DMS153 treated with DMSO at 0.1 percent for 48 hours (cell line): ENCODE measurements around the gene JOSD1.

Experiments used
- DNase-seq: peaks from one replicate; lab custom pipeline; 2025; ENCODE audit not compliant: unreplicated experiment; lab: John Stamatoyannopoulos, UW

JOSD1 gene

DNA sequence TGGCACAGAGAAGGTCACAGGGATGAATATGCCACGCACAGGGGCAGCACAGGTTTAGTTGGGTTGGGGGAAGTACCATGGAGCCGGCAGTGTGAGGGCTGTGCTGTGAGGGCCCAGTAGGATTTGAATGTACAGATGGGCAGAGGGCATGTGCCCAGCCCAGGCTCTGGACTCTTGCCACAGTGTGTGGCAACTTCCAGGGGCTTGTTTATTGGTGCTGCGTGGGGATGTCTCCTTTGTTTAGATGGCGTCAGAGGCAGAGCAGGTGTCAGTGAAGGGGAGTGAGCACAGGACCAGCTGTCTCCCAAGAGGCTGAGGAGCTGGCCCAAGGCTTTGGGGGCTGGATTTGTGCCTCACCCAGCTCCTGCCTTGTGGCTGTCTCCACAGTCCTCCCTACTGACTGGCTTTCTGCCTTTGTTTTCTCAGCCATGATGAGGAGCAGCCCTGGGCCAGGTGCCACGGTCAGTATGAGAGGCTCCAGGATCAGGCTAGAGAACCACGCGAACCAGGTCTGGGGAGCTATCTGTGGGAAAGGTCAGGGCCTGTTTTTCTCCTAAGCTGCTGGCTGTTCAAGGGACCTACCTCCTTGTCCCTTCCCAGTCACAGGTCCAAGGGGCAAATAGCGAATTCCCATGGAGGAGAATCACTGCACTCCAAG, 33.1 kb upstream of the JOSD1 start:
- no peak for DNase-seq

DNA sequence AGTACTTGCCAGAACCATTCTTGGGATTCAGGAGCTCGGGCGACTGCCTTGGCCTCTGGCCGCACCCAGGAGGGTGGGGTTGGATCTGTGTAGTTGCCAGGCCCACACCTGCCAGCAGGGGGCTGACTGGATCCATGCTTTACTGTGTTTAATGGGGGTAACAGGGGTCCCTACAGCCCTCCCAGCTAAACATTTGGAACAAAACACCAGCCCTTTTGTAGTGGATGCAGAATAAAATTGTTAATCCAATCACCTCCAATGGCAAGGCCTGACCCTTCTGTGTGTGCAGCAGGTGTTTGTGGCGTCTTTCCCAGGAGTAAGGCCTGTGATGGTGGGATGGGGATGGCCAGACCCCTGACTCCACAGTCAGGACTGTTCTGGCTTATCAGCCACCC, 32.6 kb upstream of the JOSD1 start:
- DNase-seq = peak; percentile 4

DNA sequence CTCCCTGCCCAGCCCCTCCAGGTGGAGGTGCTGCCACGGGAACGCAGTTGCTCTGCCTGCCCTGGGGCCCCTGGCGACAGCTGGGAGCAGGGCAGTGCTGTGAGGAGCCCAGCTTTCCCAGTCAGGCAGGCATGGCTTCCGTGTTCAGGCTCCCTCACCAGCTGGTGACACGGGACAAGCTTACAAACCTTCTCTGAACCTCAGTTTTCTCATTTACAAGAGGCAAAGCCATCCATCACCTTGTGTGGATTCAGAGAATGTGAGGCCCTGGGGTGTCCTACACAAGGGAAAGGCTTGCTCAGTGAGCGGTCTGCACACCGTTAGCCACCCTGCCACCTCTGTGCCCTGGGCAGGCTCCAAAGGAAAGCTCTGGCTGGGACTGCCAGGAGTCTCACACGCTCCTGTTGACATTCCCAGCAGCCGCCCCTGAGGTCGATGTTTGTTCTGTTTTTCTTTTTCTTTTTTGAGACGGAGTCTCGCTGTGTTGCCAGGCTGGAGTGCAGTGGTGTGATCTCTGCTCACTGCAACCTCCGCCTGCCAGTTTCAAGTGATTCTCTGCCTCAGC, 31.6 kb upstream of the JOSD1 start:
- DNase-seq = no peak

DNA sequence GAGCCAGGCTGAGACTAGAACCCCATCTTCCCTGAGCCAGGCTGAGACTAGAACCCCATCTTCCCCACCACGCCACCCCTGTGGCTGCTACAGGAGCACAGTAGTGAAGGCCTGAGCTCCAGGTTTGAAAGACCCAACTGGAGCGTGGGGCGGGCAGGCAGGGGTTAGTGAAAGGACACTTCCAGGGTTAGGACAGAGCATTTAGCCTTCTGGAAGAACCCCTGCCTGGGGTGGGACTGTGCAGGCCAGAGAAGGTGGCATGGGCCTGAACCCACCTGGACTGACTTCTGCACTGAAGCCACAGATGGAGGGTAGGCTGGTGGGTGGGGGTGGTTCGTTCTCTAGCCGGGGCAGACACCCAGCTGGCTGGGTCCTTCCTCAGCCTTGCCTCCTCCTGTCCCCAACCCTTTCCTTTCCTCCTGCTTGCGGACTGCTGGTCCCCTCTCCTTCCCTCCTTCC, 31.0 kb upstream of the JOSD1 start:
- DNase-seq = no peak

DNA sequence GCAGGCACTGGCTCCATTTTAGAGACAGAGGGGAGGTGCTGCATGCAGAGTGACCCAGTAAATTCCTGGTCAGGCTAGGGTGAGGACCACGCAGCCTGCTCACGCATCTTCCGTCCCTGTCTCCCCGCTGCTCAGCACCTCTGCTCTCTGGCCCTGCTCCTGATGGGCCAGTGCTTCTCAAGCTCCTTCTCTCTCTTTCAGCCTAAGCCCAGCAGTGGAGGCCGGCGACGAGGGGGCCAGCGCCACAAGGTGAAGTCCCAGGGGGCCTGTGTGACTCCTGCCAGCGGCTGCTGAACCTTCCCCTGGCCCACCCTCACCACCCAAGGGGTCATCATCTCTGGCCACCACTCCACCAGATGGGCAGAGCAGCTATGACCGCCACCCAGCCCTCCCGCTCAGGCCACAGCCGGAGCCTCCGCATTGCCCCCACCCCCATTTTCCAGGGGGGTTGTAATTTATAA, 29.7 kb upstream of the JOSD1 start:
- DNase-seq = no peak

DNA sequence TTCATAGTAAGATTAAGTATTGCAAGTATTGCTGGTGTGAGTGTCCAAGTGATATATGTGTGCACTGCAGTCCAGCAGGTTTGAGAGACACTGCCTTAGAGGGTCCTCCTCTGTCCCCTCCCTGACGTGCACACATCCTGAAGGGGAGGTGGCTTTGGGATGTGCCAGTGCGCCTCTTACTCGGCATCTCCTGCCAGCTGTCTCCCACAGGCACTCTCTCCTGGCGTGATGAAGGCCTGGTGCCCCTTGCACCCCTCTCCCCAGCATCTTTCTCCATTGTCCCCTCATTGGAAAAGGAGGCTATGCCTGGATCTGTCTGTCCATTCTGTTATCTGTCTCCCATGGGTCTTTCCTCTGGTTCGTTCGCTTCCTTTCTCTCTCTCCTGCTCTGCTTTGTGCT, 29.2 kb upstream of the JOSD1 start:
- no peak for DNase-seq

DNA sequence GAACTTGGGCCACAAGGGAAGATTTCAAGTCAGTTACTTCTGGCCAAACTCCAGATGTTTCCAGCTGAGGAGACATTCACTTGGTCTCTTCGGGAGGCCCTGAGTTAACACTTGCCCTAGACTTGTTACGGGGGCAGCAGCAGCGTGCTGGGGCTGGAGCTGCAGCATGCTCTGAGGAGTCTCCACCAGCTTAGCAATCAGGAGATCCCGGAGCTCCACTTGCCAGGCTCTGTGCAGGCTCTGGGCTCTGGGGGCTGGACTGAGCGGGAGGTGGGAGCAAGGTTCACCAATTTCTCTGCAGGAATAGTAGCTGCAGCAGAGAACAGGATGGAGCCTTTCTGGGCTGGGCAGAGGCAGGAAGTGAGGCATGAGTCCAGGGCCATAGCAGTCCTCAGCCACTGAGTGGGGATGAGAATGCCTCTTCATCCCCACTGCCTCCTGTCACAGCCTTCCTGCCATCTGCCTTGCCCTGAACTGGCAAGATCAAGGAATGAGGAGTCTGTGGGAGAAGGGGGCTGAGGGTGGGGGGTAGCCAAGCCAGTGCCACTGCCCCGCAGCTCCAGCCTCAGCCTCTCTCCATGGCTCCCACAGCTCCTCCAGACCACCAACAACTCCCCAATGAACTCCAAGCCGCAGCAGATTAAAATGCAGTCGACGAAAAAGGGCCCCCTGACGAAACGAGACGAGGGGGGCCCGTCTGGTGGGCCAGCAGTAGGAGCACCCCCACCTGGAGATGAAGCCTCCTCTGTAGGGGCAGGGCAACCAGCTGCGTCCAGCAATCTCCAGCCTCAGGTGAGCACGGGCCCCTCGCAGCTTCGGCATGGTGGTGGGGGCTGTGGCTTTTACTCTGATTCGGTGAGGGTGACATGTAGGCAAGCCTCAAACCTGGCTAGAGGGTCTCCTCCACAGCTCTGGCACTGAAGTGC, 28.4 kb upstream of the JOSD1 start:
- no peak for DNase-seq

DNA sequence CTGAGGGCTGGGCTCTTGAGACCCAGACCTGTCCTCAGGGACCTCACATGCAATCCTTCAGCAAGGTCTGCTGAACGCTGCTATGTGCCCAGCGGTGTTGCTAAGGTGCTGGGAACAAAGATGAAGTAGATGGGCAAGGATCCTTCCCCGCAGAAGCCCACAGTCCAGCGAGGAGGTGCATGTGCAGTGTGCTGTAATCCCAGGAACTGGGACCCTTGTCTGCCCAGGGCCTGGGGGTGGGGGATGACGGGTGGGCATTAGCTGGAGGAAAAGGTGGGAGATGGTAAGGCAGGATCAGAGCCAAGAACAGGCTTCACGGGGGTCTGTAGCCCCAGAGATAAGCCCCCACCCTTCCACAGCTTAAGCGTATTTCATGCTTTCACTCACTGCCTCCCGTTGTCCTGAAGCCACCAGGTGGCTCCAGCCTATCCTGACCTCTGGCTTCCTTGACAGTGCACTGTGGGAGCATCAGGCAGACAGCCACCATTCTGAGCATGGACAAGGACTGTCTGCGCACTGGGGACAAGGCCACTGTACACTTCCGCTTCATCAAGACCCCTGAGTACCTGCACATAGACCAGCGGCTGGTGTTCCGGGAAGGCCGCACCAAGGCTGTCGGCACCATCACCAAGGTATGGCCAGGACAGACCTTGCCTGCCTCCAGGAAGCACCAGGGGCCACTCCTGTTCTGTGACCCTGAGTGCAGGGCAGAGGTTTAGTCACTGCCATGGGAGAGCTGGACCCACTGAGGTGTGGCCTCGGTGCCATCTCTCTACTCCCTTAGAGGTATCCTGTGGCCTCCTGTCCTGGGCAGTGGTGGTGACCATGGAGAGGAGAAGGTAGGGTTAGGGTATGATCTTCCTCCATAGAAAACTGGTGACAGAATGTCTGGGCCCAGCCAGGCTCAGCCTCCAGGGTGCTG, 27.0 kb upstream of the JOSD1 start:
- DNase-seq = no peak

DNA sequence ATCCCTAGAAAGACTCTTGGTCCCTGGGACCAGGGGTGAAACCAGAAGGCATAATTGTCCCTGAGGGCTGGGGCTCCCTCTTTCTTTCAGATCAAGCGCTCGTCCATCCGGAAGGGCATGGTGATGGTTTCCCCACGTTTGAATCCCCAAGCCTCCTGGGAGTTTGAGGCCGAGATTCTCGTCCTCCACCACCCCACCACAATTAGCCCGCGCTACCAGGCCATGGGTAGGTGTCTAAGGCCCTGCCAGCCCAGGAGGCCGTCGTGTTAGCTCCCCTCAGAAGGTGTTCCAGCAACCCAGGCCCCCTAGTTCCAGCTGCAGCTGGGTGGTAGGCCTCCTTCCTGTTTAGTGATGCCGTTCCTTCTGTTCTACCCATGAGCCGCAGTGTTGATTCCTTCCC, 26.4 kb upstream of the JOSD1 start:
- no peak for DNase-seq

DNA sequence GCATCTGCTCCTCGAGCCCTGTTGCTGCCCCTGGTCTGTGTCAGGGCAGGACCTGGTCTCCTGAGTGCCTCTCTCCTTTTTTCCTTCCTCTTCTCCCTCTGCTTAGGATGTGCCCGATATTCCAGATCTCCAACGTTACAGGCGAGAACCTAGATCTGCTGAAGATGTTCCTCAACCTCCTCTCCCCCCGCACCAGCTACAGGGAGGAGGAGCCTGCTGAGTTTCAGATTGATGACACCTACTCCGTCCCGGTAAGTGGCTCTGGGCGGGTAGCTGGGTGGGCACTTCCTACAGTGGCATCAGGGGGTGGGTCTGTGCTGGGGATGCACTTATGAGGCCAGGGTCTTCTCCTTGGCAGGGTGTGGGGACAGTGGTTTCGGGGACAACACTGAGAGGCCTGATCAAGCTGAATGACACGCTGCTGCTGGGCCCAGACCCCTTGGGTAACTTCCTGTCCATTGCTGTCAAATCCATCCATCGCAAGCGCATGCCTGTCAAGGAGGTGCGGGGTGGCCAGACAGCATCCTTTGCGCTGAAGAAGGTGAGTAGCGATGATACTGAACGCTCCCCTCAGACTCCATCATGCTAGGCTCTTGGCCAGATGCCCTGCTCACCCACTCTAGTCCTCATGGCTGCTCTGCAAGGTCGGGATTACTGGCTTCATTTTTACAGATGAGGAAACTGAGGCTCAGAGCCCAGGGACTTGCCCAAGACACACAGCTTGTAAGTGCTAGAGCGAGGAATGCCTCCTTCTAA, 25.3 kb upstream of the JOSD1 start:
- DNase-seq = no peak

DNA sequence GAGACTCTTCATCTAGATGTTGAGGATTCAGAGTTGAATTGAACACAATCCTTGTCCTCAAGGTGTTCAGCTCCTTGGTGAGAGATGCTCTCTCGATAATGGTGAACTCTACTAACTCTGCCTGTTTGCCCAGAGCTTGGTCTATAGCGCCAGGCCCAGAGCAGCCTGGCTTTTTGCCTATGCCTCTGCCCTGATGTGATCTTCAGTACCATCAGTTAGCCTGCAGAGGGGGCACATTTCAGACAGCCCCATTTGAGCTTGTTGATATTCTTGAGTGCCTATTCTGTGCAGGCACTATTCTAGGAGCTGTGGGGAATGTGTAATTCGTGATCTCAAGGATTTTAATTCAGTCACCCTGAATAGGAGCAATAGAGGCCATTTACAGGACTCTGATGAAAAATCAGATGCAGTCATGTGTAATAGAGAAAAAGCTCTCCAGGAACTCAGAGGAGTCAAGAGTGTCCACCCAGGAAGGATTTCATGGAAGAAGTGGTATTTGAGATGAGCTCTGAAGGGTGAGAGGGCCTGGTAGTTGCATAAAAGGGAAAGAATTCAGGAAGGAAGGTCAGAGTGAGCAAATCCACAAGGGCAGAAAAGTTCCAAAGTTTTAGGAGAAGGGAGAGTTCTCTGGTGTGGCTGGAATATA, 24.3 kb upstream of the JOSD1 start:
- no peak for DNase-seq

DNA sequence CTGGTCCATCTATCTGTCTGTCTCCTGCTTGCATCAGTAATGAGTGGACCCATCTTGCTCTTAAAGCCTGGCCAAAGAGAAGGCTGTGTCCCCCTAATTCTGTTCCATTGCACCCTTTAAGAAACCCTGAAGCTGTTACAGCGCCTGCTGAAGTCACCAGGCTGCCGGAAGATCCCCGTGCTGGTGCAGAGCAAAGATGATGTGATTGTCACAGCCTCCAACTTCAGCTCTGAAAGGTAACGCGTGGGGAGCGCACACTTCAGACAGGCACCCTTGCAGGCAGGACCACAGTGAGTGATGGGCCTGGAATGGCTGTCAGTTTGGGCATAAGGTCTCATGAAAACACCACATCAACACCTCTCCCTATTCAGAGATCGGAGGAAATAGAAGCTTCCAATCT, 23.4 kb upstream of the JOSD1 start:
- no peak for DNase-seq

DNA sequence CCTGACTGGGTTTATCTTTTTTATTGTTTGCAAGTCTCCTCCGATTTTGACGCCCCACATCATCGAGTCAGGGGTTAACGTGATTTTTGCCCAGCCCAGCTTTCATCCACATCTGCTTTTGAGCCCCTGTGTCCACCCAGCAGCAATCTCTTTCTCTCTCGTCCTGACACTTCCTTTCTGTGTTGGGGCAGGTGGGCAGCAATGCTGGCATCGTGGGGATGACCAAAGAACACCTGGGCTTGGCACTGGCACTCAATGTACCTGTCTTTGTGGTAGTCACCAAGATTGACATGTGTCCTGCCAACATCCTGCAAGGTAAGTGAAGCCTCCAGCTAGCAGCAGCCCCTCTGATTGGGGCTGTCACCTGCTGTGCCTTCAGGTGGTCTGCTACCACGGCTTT, 20.8 kb upstream of the JOSD1 start:
- DNase-seq = no peak

DNA sequence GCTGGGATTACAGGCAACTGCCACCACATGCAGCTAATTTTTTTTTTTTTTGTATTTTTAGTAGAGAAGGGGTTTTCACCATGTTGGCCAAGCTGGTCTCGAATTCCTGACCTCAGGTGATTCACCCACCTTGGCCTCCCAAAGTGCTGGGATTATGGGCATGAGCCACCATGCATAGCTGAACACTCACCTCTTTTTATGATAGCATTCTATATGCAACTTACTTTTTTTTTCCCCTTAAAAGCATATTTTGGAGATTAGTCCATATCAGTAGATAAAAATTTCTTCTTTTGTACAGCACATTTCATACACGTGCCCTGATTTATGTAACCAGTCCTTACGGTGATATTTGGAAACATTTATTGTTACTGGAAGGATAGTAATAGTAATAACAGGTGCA, 19.6 kb upstream of the JOSD1 start:
- no peak for DNase-seq

DNA sequence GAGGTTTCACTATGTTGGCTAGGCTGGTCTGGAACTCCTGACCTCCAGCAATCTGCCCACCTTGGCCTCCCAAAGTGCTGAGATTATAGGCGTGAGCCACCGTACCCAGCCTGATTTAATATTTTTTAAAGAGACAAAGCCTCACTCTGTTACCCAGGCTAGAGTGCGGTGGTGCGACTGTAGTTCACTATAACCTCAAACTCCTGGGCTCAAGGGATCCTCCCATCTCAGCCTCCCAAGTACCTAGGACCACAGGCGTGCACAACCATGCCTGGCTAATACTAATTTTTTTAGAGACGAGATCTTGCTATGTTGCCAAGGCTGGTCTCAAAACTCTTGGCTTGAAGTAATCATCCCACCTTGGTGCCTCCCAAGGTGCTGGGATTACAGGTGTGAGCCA, 18.5 kb upstream of the JOSD1 start:
- no peak for DNase-seq

DNA sequence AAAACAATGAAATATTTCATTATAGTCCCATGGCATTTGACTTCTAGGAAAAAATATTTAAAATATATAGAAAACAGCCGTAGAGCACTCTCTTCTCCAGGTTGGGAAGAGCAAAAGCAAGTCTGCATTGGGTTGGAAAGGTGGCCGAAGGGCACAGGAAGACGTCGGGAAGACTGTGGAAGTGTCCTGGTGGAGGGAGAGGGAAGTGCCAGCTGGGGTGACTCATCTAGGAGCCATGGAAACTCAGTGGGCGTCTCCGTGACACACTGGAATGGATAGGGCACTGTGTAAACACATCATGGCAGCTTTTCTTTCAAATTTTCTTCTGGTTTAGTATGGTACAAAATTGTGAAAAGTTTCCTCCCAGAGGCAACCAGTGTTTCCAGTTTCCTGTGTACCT, 17.7 kb upstream of the JOSD1 start:
- no peak for DNase-seq

DNA sequence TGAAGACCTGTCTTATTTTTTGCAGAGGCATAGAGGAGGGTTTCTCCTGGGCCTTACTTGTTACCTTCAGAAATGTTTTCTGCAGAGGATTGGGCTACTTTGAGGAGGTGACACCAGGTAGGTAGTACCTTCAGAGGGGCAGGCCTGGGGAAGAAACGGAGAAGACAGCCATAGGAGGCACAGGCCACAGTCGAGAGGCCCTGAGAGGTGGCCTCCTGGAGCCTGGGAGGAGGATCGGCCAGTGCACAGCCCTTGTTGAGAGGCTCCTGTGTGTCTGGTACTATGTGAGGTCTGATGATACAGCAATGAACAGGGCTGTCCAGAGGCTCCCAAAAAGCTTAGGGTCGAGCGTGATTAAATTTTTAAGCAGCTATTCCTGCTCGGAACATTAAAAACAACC, 16.5 kb upstream of the JOSD1 start:
- DNase-seq = no peak

DNA sequence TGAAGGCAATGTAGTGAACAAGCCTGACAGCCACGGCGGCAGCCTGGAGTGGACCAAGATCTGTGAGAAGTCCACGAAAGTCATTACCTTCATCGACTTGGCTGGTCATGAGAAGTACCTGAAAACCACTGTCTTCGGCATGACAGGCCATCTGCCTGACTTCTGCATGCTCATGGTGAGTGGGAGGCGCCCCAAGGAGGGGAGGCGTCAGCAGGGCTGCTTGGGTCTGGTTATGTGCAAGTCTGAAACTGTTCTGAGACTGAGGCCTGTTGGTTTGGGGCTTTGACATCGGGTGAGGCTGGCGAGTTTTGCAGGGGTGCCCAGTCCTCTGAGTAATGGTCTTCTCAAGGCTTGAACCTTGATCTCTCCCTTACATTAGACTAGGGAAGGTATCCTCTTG, 16.1 kb upstream of the JOSD1 start:
- DNase-seq = no peak

DNA sequence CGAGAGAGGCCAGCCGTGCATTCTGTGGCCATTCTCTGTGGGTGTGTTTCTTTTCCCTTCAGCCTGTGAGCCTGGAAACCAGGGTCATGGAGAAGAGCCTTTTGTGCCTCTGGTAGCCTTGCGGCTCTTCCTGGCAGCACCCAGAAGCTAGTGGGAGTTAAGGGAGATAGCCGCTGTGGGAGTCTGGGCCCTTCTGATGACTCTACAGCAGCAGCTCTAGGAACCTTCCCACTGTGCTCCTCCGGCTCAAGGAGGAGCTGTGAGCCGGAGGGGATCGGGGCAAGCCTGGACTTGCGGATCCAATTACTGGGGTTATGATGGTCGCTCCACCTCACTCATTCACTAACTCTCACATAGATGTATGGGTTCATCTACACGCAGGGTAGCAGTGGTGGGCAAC, 15.5 kb upstream of the JOSD1 start:
- DNase-seq = no peak

DNA sequence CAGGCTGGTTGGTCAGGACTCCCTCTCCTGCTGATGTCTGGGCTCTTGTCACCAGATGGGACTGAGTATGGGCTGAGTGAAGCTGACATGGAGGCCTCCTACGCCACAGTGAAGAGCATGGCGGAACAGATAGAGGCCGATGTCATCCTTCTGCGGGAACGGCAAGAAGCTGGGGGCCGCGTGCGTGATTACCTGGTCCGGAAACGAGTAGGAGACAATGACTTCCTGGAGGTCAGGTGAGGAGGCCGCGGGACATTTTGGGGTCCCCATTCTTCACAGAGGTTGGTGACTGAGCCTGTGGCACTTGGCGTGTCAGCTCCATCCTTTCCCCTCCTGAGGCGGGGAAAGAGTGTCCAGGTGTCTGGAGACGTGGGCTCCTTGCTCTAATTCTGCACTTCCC, 15.1 kb upstream of the JOSD1 start:
- no peak for DNase-seq
